GM21619 (cell line): Measurements from ENCODE around the gene USP14.

Experiments
- ATAC-seq: cut with Tn5 transposase; IDR thresholded peaks from one replicate; pipeline ENCODE4 v1.9.1; 2021; ENCODE audit not compliant: unreplicated experiment

USP14 gene

DNA sequence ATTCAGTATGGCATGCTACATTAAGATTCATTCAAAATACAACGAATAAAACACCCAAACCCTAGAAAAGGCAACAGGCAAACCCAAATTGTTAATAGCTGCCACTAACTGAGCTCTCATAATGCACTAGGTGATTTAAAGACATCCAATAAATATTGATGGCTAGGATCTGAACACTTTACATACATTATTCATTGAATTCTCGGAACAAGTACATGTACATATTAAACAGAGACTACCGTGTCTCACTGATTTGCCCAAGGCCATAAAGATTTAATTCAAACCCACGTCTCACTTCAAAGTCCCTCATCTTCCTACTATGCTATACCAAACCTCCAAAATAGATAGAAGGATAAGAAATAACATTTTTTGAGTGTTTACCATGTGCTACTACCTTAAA, 67.4 kb downstream of the USP14 start:
- no peak for ATAC-seq

DNA sequence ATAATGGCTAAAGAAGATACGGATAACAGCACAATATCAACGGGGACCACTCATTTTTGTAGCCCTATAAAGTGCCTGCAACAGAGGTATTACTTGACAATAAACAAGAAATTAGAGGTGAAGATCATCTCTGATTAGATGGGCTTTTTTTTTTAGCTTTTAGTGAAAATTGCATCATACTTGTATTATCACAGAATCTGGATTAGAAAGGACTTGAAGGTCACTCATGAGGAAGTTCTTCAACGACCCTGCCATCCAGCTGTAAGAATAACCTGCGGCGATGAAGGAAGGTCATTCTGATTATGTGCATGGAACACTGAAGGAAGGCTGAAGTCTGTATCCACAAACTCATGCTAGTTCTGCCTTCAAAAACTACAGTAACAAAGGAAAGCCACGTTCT, 69.0 kb downstream of the USP14 start:
- ATAC-seq = no peak

GRCh38 chr18:227902-228301, 69.5 kb downstream of the USP14 start:
- no peak for ATAC-seq

DNA sequence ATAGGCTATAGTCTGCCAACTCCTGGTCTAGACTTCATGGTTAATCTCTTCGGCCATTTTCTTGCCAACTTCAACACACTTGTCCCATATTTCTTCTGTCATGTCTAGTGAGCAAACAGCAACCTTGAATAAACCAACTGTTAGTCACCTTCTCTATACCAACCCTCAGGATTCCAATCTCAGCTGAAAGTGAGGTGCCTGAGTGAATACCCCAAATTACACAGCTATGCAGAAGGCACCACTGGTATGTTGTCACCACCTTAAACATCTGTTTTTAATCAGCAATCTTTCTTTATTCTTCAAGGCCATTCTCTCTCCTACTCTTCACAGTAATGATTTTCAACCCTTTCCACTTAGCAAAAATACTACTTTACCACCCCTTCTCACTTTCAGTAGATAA, 70.2 kb downstream of the USP14 start:
- ATAC-seq = no peak

DNA sequence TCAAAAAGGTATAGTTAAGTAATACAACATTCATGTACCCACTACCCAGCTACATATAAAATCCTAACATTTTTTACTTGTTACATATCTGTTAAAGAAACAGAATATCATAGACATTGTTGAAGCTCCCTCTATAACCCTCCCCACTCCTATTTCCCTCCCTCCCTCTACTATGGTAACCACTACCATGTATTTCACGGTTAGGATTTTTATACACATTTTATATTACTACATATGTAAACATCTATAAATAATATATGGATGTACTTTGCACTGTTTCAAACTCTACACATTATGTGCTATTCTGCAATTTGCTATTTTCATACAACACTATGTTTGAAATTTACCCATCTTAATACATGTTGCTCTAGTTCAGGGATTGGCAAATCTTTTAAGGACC, 73.2 kb downstream of the USP14 start:
- ATAC-seq = no peak

GRCh38 chr18:240175-240574, 81.8 kb downstream of the USP14 start:
- no peak for ATAC-seq

DNA sequence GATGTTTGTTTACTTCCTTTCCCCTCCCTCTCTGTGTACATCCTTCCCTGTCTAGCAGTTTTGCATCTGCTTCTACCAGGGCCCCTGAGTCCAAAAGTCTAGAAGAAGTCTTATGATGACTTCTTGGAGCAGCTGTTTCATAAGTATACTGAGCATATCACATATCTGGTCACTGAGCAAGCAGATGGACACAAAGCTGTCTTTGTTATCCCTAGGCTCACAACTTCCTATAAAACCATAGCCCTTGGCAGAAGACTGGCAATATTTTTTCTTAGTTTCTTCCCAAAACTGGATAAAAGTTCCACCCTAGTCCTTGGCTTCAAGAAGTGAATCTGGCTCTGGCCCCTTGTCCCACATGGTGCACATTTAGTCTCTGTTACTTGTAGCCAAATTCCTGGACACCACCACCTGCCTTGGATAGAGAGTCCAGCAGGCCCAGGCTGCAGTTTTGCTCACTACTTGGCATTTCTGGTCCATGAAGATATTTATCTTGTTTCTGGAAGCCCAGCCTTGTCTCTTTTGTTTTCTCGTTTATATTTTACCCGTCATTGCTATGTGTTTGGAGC, 87.0 kb downstream of the USP14 start:
- no peak for ATAC-seq

DNA sequence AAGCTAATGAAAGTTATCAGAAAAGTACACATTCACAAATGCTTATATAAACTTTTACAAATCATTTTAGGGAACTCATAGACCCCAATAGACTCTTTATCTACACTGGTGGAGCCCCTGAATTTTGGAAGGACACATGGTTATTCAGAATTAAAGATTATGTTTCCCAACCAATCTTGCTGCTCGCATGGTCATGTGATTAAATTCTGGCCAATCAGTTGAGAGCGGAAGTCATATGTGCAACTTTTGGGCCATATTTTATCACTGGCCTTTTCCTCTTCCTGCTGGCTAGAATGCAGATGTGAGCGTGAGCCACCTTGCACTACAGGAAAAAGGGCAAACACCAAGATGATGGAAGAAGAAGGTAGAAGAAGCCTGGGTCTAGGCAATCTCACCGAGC, 89.7 kb downstream of the USP14 start:
- no peak for ATAC-seq

DNA sequence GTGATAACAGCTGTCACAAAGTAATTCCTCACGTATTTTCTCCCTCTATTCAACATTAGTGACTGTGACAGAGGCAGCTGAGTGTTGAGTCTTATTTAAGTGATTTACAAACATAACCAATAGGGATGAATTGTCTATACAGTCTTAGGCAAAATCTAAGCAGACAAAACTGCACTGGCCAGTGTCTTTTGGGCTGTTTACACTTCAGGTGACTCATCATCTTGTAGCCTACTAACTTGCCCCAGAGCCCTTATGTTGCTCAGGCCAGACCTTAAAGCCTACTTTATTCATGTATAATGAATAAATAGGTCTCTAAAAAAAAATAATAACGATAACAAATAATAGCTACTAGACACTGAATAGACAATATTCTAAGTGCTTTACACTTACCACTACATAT, 92.3 kb downstream of the USP14 start:
- no peak for ATAC-seq

DNA sequence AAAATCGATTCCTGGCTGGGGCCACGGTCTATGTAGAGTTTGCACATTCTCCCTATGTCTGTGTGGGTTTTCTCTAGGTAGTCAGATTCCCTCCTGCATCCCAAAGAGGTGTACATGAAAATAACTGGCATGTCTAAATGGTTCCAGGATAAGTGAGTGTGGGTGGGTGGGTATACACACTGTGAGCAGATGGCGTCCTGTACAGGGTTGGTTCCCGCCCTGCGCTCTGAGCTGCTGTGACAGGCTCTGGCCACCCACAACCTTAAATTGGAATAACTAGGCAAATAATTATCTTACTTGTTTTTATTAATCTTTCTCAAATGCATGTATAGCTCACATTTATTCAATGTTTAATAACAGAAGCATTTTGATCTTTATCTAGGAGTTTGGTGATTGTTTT, 93.2 kb downstream of the USP14 start:
- ATAC-seq = no peak

DNA sequence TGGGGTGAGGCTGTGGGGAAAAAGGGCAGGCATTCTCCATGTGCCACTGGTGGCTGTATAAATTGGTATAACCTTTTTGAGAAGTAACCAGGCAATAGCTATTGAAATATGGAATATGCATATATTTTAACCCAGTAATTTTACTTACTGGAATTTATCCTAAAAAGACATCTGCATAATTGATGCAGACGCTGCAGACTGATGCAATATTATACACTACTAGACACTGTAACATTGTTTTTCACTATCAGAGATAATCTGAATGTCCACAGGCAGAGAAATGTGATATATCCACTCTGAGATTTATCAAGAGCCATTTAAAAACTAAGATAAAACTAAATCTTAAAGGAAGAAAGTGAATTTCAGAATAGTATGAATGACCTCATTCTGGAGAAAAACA, 94.8 kb downstream of the USP14 start:
- ATAC-seq = no peak

GRCh38 chr18:255171-255570, 96.8 kb downstream of the USP14 start:
- ATAC-seq = no peak

DNA sequence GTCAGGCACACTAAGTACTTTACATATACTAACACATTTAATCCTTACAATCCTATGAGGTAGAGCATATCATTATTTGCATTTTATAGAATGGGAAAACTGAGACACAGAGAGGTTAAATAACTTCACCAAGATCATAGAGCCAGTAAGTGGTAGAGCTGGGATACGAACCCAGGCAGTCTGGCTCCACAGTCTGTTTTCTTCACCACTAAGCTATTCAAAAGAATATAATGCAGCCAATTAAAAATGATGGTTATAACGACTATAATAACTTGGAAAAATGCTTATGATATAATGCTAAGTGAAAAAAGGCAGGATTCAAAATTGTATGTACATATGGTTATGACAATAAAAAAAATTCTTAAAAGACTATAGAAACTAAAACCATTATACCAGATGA, 102.2 kb downstream of the USP14 start:
- ATAC-seq = no peak

- ATAC-seq = no peak
Observed at GRCh38 chr18:261398-262073, 103.2 kb downstream of the USP14 start.
